DND-41 (cell line): ENCODE measurements around the gene SLC12A7.

ENCODE experiments used
- ATAC-seq: fragments of 200-7000 bp; cut with Tn5 transposase; 3 replicates; pipeline ENCODE4 v1.9.1; 2021; ENCODE audit warnings: low read depth; ENCODE audit not compliant: insufficient read depth
- DNase-seq: peaks from one replicate; pipeline ENCODE4 v3.0.0-alpha.2; 2020
- H2AFZ ChIP-seq: 2 replicates; pipeline ENCODE4 v1.6.0; 2012; ENCODE audit warnings: low read depth, low read length
- H3K27ac ChIP-seq: 2 replicates; pipeline ENCODE4 v1.5.1; 2012; ENCODE audit warnings: low read length, inconsistent platforms
- H3K27me3 ChIP-seq: fragments of 200-600 bp; sonication (generic); 2 replicates; pipeline ENCODE4 v1.6.0; 2012; ENCODE audit warnings: low read length, mild to moderate bottlenecking, inconsistent platforms; ENCODE audit not compliant: insufficient read depth, poor library complexity
- H3K36me3 ChIP-seq: 2 replicates; pipeline ENCODE4 v1.5.1; 2012; ENCODE audit warnings: low read length, inconsistent platforms; ENCODE audit not compliant: insufficient read depth
- H3K4me1 ChIP-seq: 2 replicates; pipeline ENCODE4 v1.5.1; 2012; ENCODE audit warnings: mild to moderate bottlenecking, low read length; ENCODE audit not compliant: insufficient read depth
- H3K4me2 ChIP-seq: 2 replicates; pipeline ENCODE4 v1.6.0; 2012; ENCODE audit warnings: mild to moderate bottlenecking, moderate library complexity, low read length, inconsistent platforms; ENCODE audit not compliant: insufficient read depth
- H3K4me3 ChIP-seq, 2 experiments: fragments of 200-600 bp in 1 of 2; shearing (Covaris generic) in 1 of 2; 2 replicates each; pipeline ENCODE4 v1.5.1; 2012 to 2016; ENCODE audit warnings: inconsistent platforms in 2 of 2, low read length in 2 of 2, mild to moderate bottlenecking in 2 of 2, low read depth in 1 of 2, moderate library complexity in 1 of 2
- H3K79me2 ChIP-seq: 2 replicates; pipeline ENCODE4 v1.6.0; 2012; ENCODE audit warnings: low read length, inconsistent platforms; ENCODE audit not compliant: insufficient read depth
- H3K9ac ChIP-seq: 2 replicates; pipeline ENCODE4 v1.6.0; 2012; ENCODE audit warnings: low read depth, mild to moderate bottlenecking, inconsistent platforms, low read length, moderate library complexity
- H3K9me3 ChIP-seq: 2 replicates; pipeline ENCODE4 v1.5.1; 2012; ENCODE audit warnings: low read length, moderate library complexity, mild to moderate bottlenecking, inconsistent platforms; ENCODE audit not compliant: insufficient read depth, severe bottlenecking
- H4K20me1 ChIP-seq: 2 replicates; pipeline ENCODE4 v1.6.0; 2012; ENCODE audit warnings: low read length; ENCODE audit not compliant: insufficient read depth
- EZH2 ChIP-seq: IDR thresholded peaks from 3 replicates; pipeline ENCODE4 v1.6.1; 2012; ENCODE audit warnings: borderline replicate concordance, low read depth, mild to moderate bottlenecking, moderate library complexity, low read length, inconsistent platforms; ENCODE audit not compliant: severe bottlenecking
- TF ChIP-seq, protein P1 (sequence below): IDR thresholded peaks from 2 replicates; pipeline ENCODE4 v1.5.1; 2012; ENCODE audit warnings: borderline replicate concordance, low read length, moderate library complexity, mild to moderate bottlenecking; ENCODE audit not compliant: poor library complexity, severe bottlenecking; ENCODE audit errors: extremely low read depth

SLC12A7 gene

DNA sequence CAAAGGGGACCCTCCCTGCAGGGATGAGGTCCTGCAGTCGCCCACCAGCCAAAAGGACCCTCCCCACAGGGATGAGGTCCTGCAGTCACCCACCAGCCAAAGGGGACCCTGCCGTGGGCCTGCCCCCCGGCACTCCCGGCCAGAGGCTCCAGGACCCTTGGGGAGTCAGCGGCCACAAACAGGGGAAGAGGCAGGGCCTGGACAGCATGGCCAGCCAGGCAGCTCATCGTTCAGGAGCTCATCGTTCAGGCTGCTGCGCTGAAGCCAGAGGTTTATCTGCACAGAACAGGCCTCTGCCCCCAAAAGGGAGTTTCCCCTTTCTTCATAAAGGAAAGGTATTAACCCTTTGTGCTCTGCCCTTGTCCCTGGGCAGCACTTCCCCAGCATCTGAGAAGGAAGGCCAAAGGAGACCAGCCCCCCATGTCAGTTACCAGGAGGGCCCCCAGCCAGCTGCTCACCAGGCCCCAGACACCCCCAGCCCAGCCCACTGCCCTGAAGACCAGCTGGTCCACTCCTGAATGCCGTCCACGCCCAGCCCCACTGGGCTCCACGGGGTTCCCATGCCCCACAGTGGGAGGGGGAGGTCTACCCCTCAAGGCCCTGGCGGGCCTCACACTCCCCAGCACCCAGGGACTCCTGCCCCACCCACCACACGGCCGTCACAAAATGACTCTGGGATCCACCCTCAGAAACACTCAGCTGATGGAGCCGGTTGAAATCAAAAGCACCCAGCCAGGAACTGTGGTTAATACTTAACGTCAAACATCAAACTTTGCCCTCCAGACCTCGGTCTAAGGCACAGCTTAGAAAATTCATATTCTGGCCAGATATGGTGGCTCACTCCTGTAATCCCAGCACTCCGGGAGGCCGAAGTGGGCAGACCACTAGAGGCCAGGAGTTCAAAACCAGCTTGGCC lies 6.3 kb downstream of the SLC12A7 start:
- no peak overlapping the region for H3K9ac ChIP-seq
- DNase-seq = peak; percentile 30
- no peaks in the 10 kb centered on the region for H3K36me3 ChIP-seq
- ATAC-seq = peak; percentile 67
- H3K27me3 ChIP-seq = peaks cover 2% of the 10 kb centered on the region
- TF ChIP-seq EZH2 = no peak
- TF ChIP-seq, protein P1, sequence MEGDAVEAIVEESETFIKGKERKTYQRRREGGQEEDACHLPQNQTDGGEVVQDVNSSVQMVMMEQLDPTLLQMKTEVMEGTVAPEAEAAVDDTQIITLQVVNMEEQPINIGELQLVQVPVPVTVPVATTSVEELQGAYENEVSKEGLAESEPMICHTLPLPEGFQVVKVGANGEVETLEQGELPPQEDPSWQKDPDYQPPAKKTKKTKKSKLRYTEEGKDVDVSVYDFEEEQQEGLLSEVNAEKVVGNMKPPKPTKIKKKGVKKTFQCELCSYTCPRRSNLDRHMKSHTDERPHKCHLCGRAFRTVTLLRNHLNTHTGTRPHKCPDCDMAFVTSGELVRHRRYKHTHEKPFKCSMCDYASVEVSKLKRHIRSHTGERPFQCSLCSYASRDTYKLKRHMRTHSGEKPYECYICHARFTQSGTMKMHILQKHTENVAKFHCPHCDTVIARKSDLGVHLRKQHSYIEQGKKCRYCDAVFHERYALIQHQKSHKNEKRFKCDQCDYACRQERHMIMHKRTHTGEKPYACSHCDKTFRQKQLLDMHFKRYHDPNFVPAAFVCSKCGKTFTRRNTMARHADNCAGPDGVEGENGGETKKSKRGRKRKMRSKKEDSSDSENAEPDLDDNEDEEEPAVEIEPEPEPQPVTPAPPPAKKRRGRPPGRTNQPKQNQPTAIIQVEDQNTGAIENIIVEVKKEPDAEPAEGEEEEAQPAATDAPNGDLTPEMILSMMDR = no peak
- no peak overlapping the region for H2AFZ ChIP-seq
- no peak overlapping the region for H3K4me2 ChIP-seq
- H3K27ac ChIP-seq = no peak overlapping the region
- H3K79me2 ChIP-seq = no peaks in the 10 kb centered on the region
- no peaks in the 10 kb centered on the region for H3K9me3 ChIP-seq
- 0 out of 2 replicates have a peak, but pooled peaks cover 3% of the 10 kb centered on the region for H3K4me1 ChIP-seq
- H3K4me3 ChIP-seq = no peak overlapping the region
- peaks cover 3% of the 10 kb centered on the region; the same call in 1 of the 2 replicates for H4K20me1 ChIP-seq

DNA sequence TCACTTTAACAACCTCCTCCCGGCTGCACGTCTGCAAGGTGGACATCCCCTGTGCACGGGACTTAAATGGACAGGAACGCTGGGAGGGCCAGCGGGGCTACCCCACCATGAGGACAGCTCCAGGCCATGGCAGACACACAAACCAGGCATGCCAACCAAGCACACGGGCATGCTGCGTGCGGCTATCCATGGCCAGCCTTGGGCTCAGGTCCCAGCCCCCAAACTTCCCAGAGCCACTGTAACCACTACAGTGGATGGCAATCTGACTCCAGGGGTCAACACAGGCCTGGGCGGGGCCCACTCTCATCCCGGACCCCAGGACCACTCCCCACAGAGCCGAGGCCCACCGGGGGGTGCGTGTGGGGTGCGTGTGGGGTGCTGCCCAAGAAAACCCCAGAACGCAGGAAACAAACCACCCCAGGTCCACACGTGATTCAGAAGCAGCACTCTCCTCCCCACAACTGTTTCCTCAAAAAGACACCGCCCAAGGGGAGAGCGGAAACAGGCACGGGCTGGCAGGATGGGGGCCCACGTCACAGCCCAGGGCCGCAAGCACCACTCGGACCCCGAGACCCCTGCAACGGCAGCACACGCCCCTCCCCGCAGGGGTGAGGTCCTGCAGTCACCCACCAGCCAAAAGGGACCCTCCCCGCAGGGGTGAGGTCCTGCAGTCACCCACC lies 7.4 kb downstream of the SLC12A7 start:
- Histone ChIP-seq H2AFZ (no peak overlapping the region), H3K27ac (no peak overlapping the region), H4K20me1 (peaks cover 3% of the 10 kb centered on the region; the same call in 1 of the 2 replicates), H3K4me1 (0 out of 2 replicates have a peak, but pooled peaks cover 3% of the 10 kb centered on the region), H3K36me3 (no peaks in the 10 kb centered on the region), H3K27me3 (no peaks in the 10 kb centered on the region), H3K9ac (no peak overlapping the region), H3K9me3 (no peaks in the 10 kb centered on the region), H3K79me2 (no peaks in the 10 kb centered on the region), H3K4me2 (no peak overlapping the region), H3K4me3 (no peak overlapping the region)
- ATAC-seq = no peak
- TF ChIP-seq EZH2 = no peak
- TF ChIP-seq, protein P1 = no peak
- DNase-seq = no peak

DNA sequence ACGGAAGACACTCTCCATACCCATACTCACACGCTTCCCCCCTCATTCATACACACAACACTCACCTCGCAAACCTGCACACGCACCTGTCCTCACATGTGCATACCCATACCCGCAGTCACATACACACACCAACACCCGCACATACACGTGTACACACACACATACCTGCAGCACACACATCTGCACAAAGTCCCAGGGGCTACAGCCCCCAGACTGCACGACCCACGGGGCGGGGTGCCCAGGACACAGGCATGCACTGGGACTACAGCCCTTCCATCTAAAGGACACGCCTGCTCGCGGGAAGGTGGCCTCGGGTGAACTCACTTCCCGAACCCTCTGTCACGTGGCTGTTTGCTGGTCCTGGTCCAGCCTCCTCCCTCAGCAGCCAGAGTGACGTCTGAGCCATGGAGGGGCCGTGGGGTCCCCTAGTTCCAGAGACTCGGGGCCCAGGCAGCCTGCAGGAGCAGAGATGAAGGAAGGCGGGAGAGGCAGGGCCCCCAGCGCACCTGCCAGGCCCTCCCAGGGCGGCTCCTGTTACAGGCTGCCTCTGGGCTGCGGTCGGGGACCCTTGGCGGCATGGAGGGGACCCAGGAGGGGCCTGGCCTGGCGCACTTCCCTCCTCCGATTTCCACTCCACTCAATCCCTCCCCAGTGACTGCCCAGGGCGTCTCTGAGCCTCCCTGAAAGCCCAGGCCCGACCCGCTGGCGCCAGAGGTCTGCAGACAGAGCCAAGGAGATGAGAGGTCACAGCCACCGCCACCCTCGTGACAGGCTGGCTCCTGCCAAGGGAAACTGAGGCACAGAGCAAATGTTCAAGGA lies 8.1 kb downstream of the SLC12A7 start:
- Histone ChIP-seq H2AFZ (no peak overlapping the region), H3K27ac (no peak overlapping the region), H4K20me1 (peaks cover 3% of the 10 kb centered on the region; the same call in 1 of the 2 replicates), H3K27me3 (no peaks in the 10 kb centered on the region), H3K9me3 (no peaks in the 10 kb centered on the region), H3K79me2 (no peaks in the 10 kb centered on the region), H3K4me3 (no peak overlapping the region), H3K9ac (no peak overlapping the region), H3K4me1 (0 out of 2 replicates have a peak, but pooled peaks cover 3% of the 10 kb centered on the region), H3K36me3 (no peaks in the 10 kb centered on the region), H3K4me2 (no peak overlapping the region)
- DNase-seq = no peak
- ATAC-seq = no peak
- TF ChIP-seq, protein P1 = no peak
- TF ChIP-seq EZH2 = no peak
